SK-N-SH treated with all-trans-retinoic acid at 6 μM for 48 hours (cell line): Measurements from ENCODE around the gene PRKACG.

ENCODE experiments used
- ATAC-seq: fragments of 200-7000 bp; cut with Tn5 transposase; 3 replicates; pipeline ENCODE4 v1.9.1; 2020; ENCODE audit warnings: mild to moderate bottlenecking, moderate library complexity
- ARNTL ChIP-seq: fragments of 450-650 bp; formaldehyde crosslinking; IDR thresholded peaks from 2 replicates; pipeline ENCODE4 v1.5.0; 2020; ENCODE audit warnings: low read depth, mild to moderate bottlenecking, moderate library complexity, borderline replicate concordance
- BACH2 ChIP-seq: fragments of 250-450 bp; sonication (Bioruptor Pico); IDR thresholded peaks from 2 replicates; pipeline ENCODE4 v1.9.0; 2021; ENCODE audit warnings: mild to moderate bottlenecking, borderline replicate concordance
- GLIS3 ChIP-seq: fragments of 250-450 bp; sonication (Bioruptor Pico); IDR thresholded peaks from 2 replicates; pipeline ENCODE4 v1.5.0; 2020; ENCODE audit warnings: mild to moderate bottlenecking, moderate library complexity
- ISL1 ChIP-seq: fragments of 250-450 bp; sonication (Bioruptor Pico); IDR thresholded peaks from 2 replicates; pipeline ENCODE4 v2.1.2; 2022; ENCODE audit warnings: mild to moderate bottlenecking, moderate library complexity
- PATZ1 ChIP-seq: fragments of 250-450 bp; sonication (Bioruptor Pico); IDR thresholded peaks from 2 replicates; pipeline ENCODE4 v1.8.0; 2020; ENCODE audit warnings: mild to moderate bottlenecking, moderate library complexity, borderline replicate concordance
- PPARA ChIP-seq: fragments of 250-450 bp; sonication (Bioruptor Pico); IDR thresholded peaks from 2 replicates; pipeline ENCODE4 v1.5.0; 2020; ENCODE audit warnings: mild to moderate bottlenecking, borderline replicate concordance
- RARB ChIP-seq: fragments of 250-450 bp; sonication (Bioruptor Pico); IDR thresholded peaks from 2 replicates; pipeline ENCODE4 v1.8.0; 2021; ENCODE audit warnings: mild to moderate bottlenecking, moderate library complexity
- TCF4 ChIP-seq: fragments of 250-450 bp; sonication (Bioruptor Pico); IDR thresholded peaks from 2 replicates; pipeline ENCODE4 v1.8.0; 2021; ENCODE audit warnings: mild to moderate bottlenecking, moderate library complexity, borderline replicate concordance
- ZFP3 ChIP-seq: fragments of 250-450 bp; sonication (Bioruptor Pico); IDR thresholded peaks from 2 replicates; pipeline ENCODE4 v1.5.0; 2020; ENCODE audit warnings: mild to moderate bottlenecking, moderate library complexity
- ZFP30 ChIP-seq: fragments of 450-650 bp; formaldehyde crosslinking; IDR thresholded peaks from 2 replicates; pipeline ENCODE4 v1.5.0; 2022; ENCODE audit warnings: mild to moderate bottlenecking, moderate library complexity
- ZNF8 ChIP-seq: fragments of 450-650 bp; formaldehyde crosslinking; IDR thresholded peaks from 2 replicates; pipeline ENCODE4 v1.5.0; 2020; ENCODE audit warnings: mild to moderate bottlenecking, moderate library complexity
- TF ChIP-seq, protein P1 (sequence below): fragments of 250-450 bp; sonication (Bioruptor Pico); IDR thresholded peaks from 2 replicates; pipeline ENCODE4 v1.8.0; 2021; ENCODE audit warnings: low read depth, mild to moderate bottlenecking, moderate library complexity, borderline replicate concordance
- TF ChIP-seq, protein P2 (sequence below): fragments of 250-450 bp; sonication (Bioruptor Pico); IDR thresholded peaks from 2 replicates; pipeline ENCODE4 v1.5.1; 2021; ENCODE audit warnings: mild to moderate bottlenecking, moderate library complexity
- TF ChIP-seq, protein P3 (sequence below): fragments of 250-450 bp; sonication (Bioruptor Pico); IDR thresholded peaks from 2 replicates; pipeline ENCODE4 v1.5.1; 2020; ENCODE audit warnings: low read depth, mild to moderate bottlenecking, moderate library complexity

The PRKACG gene

DNA sequence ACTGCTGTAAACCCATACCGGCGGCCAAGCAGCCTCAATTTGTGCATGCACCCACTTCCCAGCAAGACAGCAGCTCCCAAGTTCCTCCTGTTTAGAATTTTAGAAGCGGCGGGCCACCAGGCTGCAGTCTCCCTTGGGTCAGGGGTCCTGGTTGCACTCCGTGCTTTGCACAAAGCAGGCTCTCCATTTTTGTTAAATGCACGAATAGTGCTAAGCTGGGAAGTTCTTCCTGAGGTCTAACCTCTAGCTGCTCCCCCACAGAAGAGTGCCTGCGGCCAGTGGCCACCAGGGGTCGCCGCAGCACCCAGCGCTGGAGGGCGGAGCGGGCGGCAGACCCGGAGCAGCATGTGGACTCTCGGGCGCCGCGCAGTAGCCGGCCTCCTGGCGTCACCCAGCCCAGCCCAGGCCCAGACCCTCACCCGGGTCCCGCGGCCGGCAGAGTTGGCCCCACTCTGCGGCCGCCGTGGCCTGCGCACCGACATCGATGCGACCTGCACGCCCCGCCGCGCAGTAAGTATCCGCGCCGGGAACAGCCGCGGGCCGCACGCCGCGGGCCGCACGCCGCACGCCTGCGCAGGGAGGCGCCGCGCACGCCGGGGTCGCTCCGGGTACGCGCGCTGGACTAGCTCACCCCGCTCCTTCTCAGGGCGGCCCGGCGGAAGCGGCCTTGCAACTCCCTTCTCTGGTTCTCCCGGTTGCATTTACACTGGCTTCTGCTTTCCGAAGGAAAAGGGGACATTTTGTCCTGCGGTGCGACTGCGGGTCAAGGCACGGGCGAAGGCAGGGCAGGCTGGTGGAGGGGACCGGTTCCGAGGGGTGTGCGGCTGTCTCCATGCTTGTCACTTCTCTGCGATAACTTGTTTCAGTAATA, 21.8 kb upstream of the PRKACG start, which contains the start of gene FXN (continued):
- no peak for TF ChIP-seq BACH2 (CRISPR knock-in tag)
- TF ChIP-seq ZFP30 (CRISPR knock-in tag), result no peak
- TF ChIP-seq ISL1 (CRISPR knock-in tag), result no peak
- TF ChIP-seq, protein P1, sequence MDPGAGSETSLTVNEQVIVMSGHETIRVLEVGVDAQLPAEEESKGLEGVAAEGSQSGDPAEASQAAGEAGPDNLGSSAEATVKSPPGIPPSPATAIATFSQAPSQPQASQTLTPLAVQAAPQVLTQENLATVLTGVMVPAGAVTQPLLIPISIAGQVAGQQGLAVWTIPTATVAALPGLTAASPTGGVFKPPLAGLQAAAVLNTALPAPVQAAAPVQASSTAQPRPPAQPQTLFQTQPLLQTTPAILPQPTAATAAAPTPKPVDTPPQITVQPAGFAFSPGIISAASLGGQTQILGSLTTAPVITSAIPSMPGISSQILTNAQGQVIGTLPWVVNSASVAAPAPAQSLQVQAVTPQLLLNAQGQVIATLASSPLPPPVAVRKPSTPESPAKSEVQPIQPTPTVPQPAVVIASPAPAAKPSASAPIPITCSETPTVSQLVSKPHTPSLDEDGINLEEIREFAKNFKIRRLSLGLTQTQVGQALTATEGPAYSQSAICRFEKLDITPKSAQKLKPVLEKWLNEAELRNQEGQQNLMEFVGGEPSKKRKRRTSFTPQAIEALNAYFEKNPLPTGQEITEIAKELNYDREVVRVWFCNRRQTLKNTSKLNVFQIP (CRISPR knock-in tag), result no peak; the same call in 1 of the 2 replicates
- no peak for TF ChIP-seq ZNF8 (CRISPR knock-in tag)
- 0 out of 2 replicates have a peak, but pooled peaks have one; percentile 47 for TF ChIP-seq RARB (CRISPR knock-in tag)
- TF ChIP-seq, protein P2, sequence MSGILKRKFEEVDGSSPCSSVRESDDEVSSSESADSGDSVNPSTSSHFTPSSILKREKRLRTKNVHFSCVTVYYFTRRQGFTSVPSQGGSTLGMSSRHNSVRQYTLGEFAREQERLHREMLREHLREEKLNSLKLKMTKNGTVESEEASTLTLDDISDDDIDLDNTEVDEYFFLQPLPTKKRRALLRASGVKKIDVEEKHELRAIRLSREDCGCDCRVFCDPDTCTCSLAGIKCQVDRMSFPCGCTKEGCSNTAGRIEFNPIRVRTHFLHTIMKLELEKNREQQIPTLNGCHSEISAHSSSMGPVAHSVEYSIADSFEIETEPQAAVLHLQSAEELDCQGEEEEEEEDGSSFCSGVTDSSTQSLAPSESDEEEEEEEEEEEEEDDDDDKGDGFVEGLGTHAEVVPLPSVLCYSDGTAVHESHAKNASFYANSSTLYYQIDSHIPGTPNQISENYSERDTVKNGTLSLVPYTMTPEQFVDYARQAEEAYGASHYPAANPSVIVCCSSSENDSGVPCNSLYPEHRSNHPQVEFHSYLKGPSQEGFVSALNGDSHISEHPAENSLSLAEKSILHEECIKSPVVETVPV (CRISPR knock-in tag), result 0 out of 2 replicates have a peak, but pooled peaks have one; percentile 78

- ATAC-seq, result no peak
- TF ChIP-seq, protein P3, sequence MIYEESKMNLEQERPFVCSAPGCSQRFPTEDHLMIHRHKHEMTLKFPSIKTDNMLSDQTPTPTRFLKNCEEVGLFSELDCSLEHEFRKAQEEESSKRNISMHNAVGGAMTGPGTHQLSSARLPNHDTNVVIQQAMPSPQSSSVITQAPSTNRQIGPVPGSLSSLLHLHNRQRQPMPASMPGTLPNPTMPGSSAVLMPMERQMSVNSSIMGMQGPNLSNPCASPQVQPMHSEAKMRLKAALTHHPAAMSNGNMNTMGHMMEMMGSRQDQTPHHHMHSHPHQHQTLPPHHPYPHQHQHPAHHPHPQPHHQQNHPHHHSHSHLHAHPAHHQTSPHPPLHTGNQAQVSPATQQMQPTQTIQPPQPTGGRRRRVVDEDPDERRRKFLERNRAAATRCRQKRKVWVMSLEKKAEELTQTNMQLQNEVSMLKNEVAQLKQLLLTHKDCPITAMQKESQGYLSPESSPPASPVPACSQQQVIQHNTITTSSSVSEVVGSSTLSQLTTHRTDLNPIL (CRISPR knock-in tag), result no peak
- no peak for TF ChIP-seq ARNTL (CRISPR knock-in tag)
- TF ChIP-seq ISL1 (CRISPR knock-in tag), result no peak
- TF ChIP-seq, protein P2 (CRISPR knock-in tag), result no peak
- TF ChIP-seq GLIS3 (CRISPR knock-in tag), result no peak
- TF ChIP-seq BACH2 (CRISPR knock-in tag), result no peak
Measured at GRCh38 chr9:69034071-69034470, 20.2 kb upstream of the PRKACG start.

DNA sequence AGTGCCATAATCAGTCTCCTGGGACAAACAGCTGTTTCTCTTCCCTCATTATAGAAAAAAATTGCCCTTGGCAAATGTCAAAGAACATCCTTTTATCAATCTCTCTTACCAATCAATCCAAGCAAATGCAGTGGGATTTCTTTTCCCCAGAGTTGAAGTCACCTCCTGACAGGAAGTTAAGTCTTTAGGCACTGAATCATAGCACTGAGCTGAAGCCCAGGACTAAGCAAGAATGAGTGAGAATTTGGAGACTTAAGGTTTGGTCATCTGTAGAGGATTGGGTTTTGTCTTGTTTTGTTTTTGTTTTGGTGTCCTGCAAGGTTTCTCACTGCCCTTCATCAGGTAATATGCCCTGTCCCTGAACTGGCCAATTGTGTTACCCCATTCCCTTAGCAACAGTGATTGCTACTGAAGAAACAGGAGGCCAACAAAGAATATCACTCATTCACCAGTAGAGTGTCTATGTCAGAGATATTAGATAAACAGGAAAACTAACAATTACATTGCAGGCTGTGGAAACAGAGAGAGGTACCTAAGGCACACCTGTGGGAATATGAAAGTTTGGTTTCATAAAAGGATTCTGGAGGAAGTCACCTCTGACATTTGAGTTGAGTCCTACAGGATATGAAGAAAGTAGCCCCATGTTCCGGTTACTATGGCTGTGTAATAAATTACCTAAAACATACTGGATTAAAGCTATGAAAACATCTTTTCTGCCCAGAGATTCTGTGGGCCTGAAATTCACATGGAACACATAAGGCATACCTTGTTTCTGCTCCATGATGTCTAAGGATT, 17.1 kb upstream of the PRKACG start:
- no peak for TF ChIP-seq BACH2 (CRISPR knock-in tag)
- no peak for TF ChIP-seq ARNTL (CRISPR knock-in tag)
- TF ChIP-seq PATZ1, result no peak
- TF ChIP-seq GLIS3 (CRISPR knock-in tag), result no peak
- ATAC-seq, result no peak

GRCh38 chr9:69029535-69029934, 15.6 kb upstream of the PRKACG start:
- no peak for ATAC-seq
- TF ChIP-seq ZFP3, result no peak
- TF ChIP-seq RARB (CRISPR knock-in tag), result no peak
- TF ChIP-seq TCF4 (CRISPR knock-in tag), result no peak
- TF ChIP-seq ZNF8 (CRISPR knock-in tag), result no peak
- no peak for TF ChIP-seq PPARA (CRISPR knock-in tag)
- TF ChIP-seq BACH2 (CRISPR knock-in tag), result no peak
- TF ChIP-seq, protein P3 (CRISPR knock-in tag), result no peak
- TF ChIP-seq, all 23 proteins: peak for 0
